Neural cell (in vitro differentiated cells): ENCODE results near the gene LENEP. TPM values are rescaled to one million over a fixed set of nuclear protein-coding genes. Genes with fewer than 3 reads are reported as not detected.

Experiments used
- H2AFZ ChIP-seq: fragments of 200-600, 300-800 bp; sonication (generic), shearing (Covaris generic); 2 replicates; pipeline ENCODE4 v1.6.0; 2014; ENCODE audit warnings: low read depth, mild to moderate bottlenecking, antibody characterized with exemption, low read length, moderate library complexity
- H3F3A ChIP-seq: fragments of 200-600 bp; shearing (Covaris generic); 2 replicates; pipeline ENCODE4 v1.6.1; 2016; ENCODE audit warnings: mild to moderate bottlenecking, moderate library complexity, mixed read lengths, antibody characterized with exemption, low read length; ENCODE audit not compliant: insufficient read depth, poor library complexity, severe bottlenecking
- H3K27ac ChIP-seq: fragments of 200-600, 300-800 bp; sonication (generic), shearing (Covaris generic); 2 replicates; pipeline ENCODE4 v1.5.1; 2014; ENCODE audit warnings: mild to moderate bottlenecking, low read length, moderate library complexity
- H3K27me3 ChIP-seq: fragments of 300-800, 200-600 bp; sonication (generic), shearing (Covaris generic); 2 replicates; pipeline ENCODE4 v1.6.0; 2014; ENCODE audit warnings: mild to moderate bottlenecking, low read depth, low read length, moderate library complexity; ENCODE audit not compliant: insufficient read depth
- H3K36me3 ChIP-seq: fragments of 300-800, 200-600 bp; sonication (generic), shearing (Covaris generic); 2 replicates; pipeline ENCODE4 v1.5.1; 2014; ENCODE audit warnings: mild to moderate bottlenecking, antibody characterized with exemption, low read length, moderate library complexity; ENCODE audit not compliant: insufficient read depth
- H3K4me2 ChIP-seq: fragments of 300-800, 200-600 bp; sonication (generic), shearing (Covaris generic); 2 replicates; pipeline ENCODE4 v1.6.0; 2014; ENCODE audit warnings: mild to moderate bottlenecking, low read length
- H3K4me3 ChIP-seq: fragments of 300-800, 200-600 bp; sonication (generic), shearing (Covaris generic); 2 replicates; pipeline ENCODE4 v1.5.1; 2014; ENCODE audit warnings: mild to moderate bottlenecking, low read length, moderate library complexity
- H3K79me2 ChIP-seq: fragments of 200-600 bp; shearing (Covaris generic); replicated peaks from 2 replicates; pipeline ENCODE4 v1.6.0; 2014; ENCODE audit warnings: mild to moderate bottlenecking, low read length, moderate library complexity; ENCODE audit not compliant: insufficient read depth
- H3K9ac ChIP-seq: fragments of 300-800, 200-600 bp; sonication (generic), shearing (Covaris generic); 2 replicates; pipeline ENCODE4 v1.6.1; 2016; ENCODE audit warnings: mild to moderate bottlenecking, low read length, mixed read lengths
- H3K9me2 ChIP-seq: fragments of 200-600 bp; shearing (Covaris generic); 2 replicates; pipeline ENCODE4 v1.6.1; 2016; ENCODE audit warnings: mild to moderate bottlenecking, low read length, mixed read lengths; ENCODE audit not compliant: insufficient read depth
- H3K9me3 ChIP-seq: fragments of 200-600, 300-800 bp; sonication (generic), shearing (Covaris generic); 2 replicates; pipeline ENCODE4 v1.6.1; 2016; ENCODE audit warnings: mild to moderate bottlenecking, mixed run types, low read length, moderate library complexity, mixed read lengths
- H4K20me1 ChIP-seq: fragments of 200-600 bp; shearing (Covaris generic); 2 replicates; pipeline ENCODE4 v1.6.1; 2016; ENCODE audit warnings: mild to moderate bottlenecking, mixed run types; ENCODE audit not compliant: insufficient read depth
- EP300 ChIP-seq: fragments of 450-650 bp; conservative IDR thresholded peaks from 2 replicates; pipeline ENCODE4 v1.6.1; 2014; ENCODE audit warnings: antibody characterized with exemption, mild to moderate bottlenecking, moderate library complexity; ENCODE audit not compliant: poor library complexity, severe bottlenecking
- EZH2 ChIP-seq: fragments of 200-600, 300-800 bp; shearing (Covaris generic), sonication (generic); IDR thresholded peaks from 2 replicates; pipeline ENCODE4 v1.6.1; 2014; ENCODE audit warnings: antibody characterized with exemption, low read length, borderline replicate concordance, mild to moderate bottlenecking; ENCODE audit not compliant: insufficient read depth, poor library complexity, severe bottlenecking
- MXI1 ChIP-seq: fragments of 450-650 bp; conservative IDR thresholded peaks from 2 replicates; pipeline ENCODE4 v1.6.1; 2014; ENCODE audit warnings: antibody characterized with exemption, mild to moderate bottlenecking; ENCODE audit not compliant: poor library complexity, severe bottlenecking
- POLR2AphosphoS5 ChIP-seq: IDR thresholded peaks from 2 replicates; pipeline ENCODE4 v1.6.1; 2012
- RAD21 ChIP-seq: fragments of 450-650 bp; conservative IDR thresholded peaks from 2 replicates; pipeline ENCODE4 v1.6.1; 2014; ENCODE audit warnings: antibody characterized with exemption, mild to moderate bottlenecking, moderate library complexity
- SMC3 ChIP-seq: fragments of 450-650 bp; conservative IDR thresholded peaks from 2 replicates; pipeline ENCODE4 v1.6.1; 2014; ENCODE audit warnings: antibody characterized with exemption, mild to moderate bottlenecking, moderate library complexity; ENCODE audit not compliant: poor library complexity
- TAF1 ChIP-seq: IDR thresholded peaks from 2 replicates; pipeline ENCODE4 v1.6.1; 2012; ENCODE audit warnings: low read depth
- polyA plus RNA-seq: library from polyadenylated mRNA; depleted of rRNA; stranded (reverse); fragments of >200 nt; gene quantifications from 2 replicates; pipeline ENCODE4 v1.2.3, GENCODE V29; 2014
- TF ChIP-seq, protein P1 (sequence below): IDR thresholded peaks from 2 replicates; pipeline ENCODE4 v1.6.1; 2012; ENCODE audit warnings: borderline replicate concordance
- TF ChIP-seq, protein P2 (sequence below): fragments of 450-650 bp; IDR thresholded peaks from 2 replicates; pipeline ENCODE4 v1.5.1; 2014; ENCODE audit warnings: antibody characterized with exemption, mild to moderate bottlenecking, moderate library complexity; ENCODE audit not compliant: poor library complexity, severe bottlenecking

Gene LENEP
- polyA plus RNA-seq, 1 donor from 2014 or later: not detected

- peak overlapping the region; percentile 27 for H3K4me2 ChIP-seq
Observed at GRCh38 chr1:154999571-155000410, 6.4 kb downstream of the LENEP start.

DNA sequence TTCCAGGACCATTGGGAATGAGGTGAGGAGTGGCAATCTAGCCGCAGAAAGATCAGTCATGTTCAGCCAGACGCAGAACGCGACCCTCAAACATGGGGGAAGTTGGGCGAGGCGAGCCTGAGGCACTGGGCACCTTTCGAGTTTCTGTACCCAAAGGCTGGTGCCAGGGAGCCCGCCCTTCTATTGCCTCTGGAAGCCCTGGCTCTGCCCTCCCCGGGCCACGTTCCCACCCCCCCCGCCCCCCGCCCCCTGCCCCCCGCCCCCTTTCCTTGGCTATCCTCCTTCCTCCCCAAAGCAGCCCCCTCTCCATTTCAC, 7.0 kb downstream of the LENEP start:
- Histone ChIP-seq H3K9ac (peak overlapping the region; percentile 66), H3K79me2 (no peaks in the 10 kb centered on the region), H3F3A (peaks cover 3% of the 10 kb centered on the region), H3K27ac (peak overlapping the region; percentile 47), H3K4me3 (peak overlapping the region; percentile 79), H3K36me3 (no peaks in the 10 kb centered on the region), H3K9me3 (no peaks in the 10 kb centered on the region), H3K9me2 (no peaks in the 10 kb centered on the region), H3K4me2 (peak overlapping the region; percentile 94), H4K20me1 (no peaks in the 10 kb centered on the region), H3K27me3 (peaks cover 9% of the 10 kb centered on the region), H2AFZ (peak overlapping the region; percentile 45)
- no peak for TF ChIP-seq POLR2AphosphoS5
- no peak for TF ChIP-seq EZH2
- TF ChIP-seq SMC3: no peak
- TF ChIP-seq, protein P1, sequence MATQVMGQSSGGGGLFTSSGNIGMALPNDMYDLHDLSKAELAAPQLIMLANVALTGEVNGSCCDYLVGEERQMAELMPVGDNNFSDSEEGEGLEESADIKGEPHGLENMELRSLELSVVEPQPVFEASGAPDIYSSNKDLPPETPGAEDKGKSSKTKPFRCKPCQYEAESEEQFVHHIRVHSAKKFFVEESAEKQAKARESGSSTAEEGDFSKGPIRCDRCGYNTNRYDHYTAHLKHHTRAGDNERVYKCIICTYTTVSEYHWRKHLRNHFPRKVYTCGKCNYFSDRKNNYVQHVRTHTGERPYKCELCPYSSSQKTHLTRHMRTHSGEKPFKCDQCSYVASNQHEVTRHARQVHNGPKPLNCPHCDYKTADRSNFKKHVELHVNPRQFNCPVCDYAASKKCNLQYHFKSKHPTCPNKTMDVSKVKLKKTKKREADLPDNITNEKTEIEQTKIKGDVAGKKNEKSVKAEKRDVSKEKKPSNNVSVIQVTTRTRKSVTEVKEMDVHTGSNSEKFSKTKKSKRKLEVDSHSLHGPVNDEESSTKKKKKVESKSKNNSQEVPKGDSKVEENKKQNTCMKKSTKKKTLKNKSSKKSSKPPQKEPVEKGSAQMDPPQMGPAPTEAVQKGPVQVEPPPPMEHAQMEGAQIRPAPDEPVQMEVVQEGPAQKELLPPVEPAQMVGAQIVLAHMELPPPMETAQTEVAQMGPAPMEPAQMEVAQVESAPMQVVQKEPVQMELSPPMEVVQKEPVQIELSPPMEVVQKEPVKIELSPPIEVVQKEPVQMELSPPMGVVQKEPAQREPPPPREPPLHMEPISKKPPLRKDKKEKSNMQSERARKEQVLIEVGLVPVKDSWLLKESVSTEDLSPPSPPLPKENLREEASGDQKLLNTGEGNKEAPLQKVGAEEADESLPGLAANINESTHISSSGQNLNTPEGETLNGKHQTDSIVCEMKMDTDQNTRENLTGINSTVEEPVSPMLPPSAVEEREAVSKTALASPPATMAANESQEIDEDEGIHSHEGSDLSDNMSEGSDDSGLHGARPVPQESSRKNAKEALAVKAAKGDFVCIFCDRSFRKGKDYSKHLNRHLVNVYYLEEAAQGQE: no peak
- TF ChIP-seq, protein P2, sequence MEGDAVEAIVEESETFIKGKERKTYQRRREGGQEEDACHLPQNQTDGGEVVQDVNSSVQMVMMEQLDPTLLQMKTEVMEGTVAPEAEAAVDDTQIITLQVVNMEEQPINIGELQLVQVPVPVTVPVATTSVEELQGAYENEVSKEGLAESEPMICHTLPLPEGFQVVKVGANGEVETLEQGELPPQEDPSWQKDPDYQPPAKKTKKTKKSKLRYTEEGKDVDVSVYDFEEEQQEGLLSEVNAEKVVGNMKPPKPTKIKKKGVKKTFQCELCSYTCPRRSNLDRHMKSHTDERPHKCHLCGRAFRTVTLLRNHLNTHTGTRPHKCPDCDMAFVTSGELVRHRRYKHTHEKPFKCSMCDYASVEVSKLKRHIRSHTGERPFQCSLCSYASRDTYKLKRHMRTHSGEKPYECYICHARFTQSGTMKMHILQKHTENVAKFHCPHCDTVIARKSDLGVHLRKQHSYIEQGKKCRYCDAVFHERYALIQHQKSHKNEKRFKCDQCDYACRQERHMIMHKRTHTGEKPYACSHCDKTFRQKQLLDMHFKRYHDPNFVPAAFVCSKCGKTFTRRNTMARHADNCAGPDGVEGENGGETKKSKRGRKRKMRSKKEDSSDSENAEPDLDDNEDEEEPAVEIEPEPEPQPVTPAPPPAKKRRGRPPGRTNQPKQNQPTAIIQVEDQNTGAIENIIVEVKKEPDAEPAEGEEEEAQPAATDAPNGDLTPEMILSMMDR: no peak
- no peak for TF ChIP-seq TAF1
- TF ChIP-seq MXI1: no peak
- TF ChIP-seq RAD21: no peak
- TF ChIP-seq EP300: no peak

More at GRCh38 chr1:154999571-155000410, 6.4 kb downstream of the LENEP start:
- no peak overlapping the region for H3K27ac ChIP-seq
- no peaks in the 10 kb centered on the region for H3K9me2 ChIP-seq
- H3K9me3 ChIP-seq: no peaks in the 10 kb centered on the region
- no peak overlapping the region for H2AFZ ChIP-seq
- H4K20me1 ChIP-seq: no peaks in the 10 kb centered on the region
- peak overlapping the region; percentile 17 for H3K9ac ChIP-seq
- H3K27me3 ChIP-seq: peaks cover 9% of the 10 kb centered on the region
- TF ChIP-seq, protein P1: no peak
- TF ChIP-seq, protein P2: no peak
- TF ChIP-seq MXI1 (peak; percentile 61), EP300 (no peak)
- no peaks in the 10 kb centered on the region for H3K36me3 ChIP-seq
- peak overlapping the region; percentile 79 for H3K4me3 ChIP-seq
- H3F3A ChIP-seq: peaks cover 3% of the 10 kb centered on the region
- no peaks in the 10 kb centered on the region for H3K79me2 ChIP-seq
